SK-N-SH (cell line): ENCODE measurements around the gene RHOT2. TPM values are rescaled to one million over a fixed set of nuclear protein-coding genes. Genes with fewer than 3 reads are reported as not detected.

Experiments
- CTCF ChIA-PET: fragments of 300-600, 350-600 bp; formaldehyde crosslinking; extraction: SDS; loops from one replicate; lab custom pipeline; 2021; lab: Yijun Ruan, JAX
- POLR2A ChIA-PET: fragments of 350-600 bp; sonication (Branson Sonifier 250); formaldehyde crosslinking; extraction: SDS; loops from one replicate; lab custom pipeline; 2020; ENCODE audit warnings: antibody characterized with exemption, inconsistent platforms; lab: Yijun Ruan, JAX
- DNase-seq: peaks from one replicate; pipeline ENCODE4 v3.0.0; 2012
- H2AFZ ChIP-seq: fragments of 200-600 bp; sonication (generic); 2 replicates; pipeline ENCODE4 v1.8.1; 2016; ENCODE audit warnings: antibody characterized with exemption, mild to moderate bottlenecking, low read depth
- H3F3A ChIP-seq: fragments of 200-600 bp; sonication (generic); replicated peaks from 2 replicates; pipeline ENCODE3; 2016; ENCODE audit warnings: antibody characterized with exemption, mild to moderate bottlenecking; ENCODE audit not compliant: insufficient read depth
- H3K27ac ChIP-seq, 2 experiments: fragments of 200-500 bp in 1 of 2; fragments of 200-600 bp in 1 of 2; sonication (Bioruptor generic) in 1 of 2; sonication (generic), shearing (Covaris generic) in 1 of 2; 2 replicates each; pipeline versions ENCODE4 v1.5.1 to v1.6.1; 2014 to 2016; ENCODE audit warnings: low read depth in 2 of 2, inconsistent platforms in 1 of 2, low read length in 1 of 2, mild to moderate bottlenecking in 1 of 2, mixed read lengths in 1 of 2
- H3K27me3 ChIP-seq: fragments of 200-600 bp; sonication (generic), shearing (Covaris generic); 2 replicates; pipeline ENCODE4 v1.6.1; 2016; ENCODE audit warnings: mixed run types; ENCODE audit not compliant: insufficient read depth
- H3K36me3 ChIP-seq, 2 experiments: fragments of 200-500 bp in 1 of 2; fragments of 200-600 bp in 1 of 2; sonication (Bioruptor generic) in 1 of 2; sonication (generic) in 1 of 2; replicated peaks in 1 of 2; 2 replicates each; pipeline versions ENCODE3 to v1.5.1; 2014 to 2016; ENCODE audit warnings: low read length in 1 of 2, mild to moderate bottlenecking in 1 of 2; ENCODE audit not compliant: insufficient read depth in 2 of 2, control insufficient read depth in 1 of 2
- H3K4me1 ChIP-seq, 2 experiments: fragments of 200-500 bp in 1 of 2; fragments of 200-600 bp in 1 of 2; sonication (Bioruptor generic) in 1 of 2; sonication (generic), shearing (Covaris generic) in 1 of 2; 2 replicates each; pipeline versions ENCODE4 v1.5.1 to v1.6.1; 2014 to 2016; ENCODE audit warnings: low read depth in 1 of 2, low read length in 1 of 2, mixed run types in 1 of 2; ENCODE audit not compliant: insufficient read depth in 2 of 2, control insufficient read depth in 1 of 2
- H3K4me2 ChIP-seq: fragments of 200-600 bp; sonication (generic), shearing (Covaris generic); 2 replicates; pipeline ENCODE4 v1.6.1; 2017; ENCODE audit warnings: mixed run types
- H3K4me3 ChIP-seq, 2 experiments: fragments of 200-500 bp in 1 of 2; fragments of 200-600 bp in 1 of 2; sonication (Bioruptor generic) in 1 of 2; sonication (generic), shearing (Covaris generic) in 1 of 2; 2 replicates each; pipeline versions ENCODE4 v1.5.1 to v1.8.1; 2014 to 2016; ENCODE audit warnings: low read depth in 2 of 2, inconsistent platforms in 1 of 2, low read length in 1 of 2, mild to moderate bottlenecking in 1 of 2, mixed read lengths in 1 of 2, moderate library complexity in 1 of 2
- H3K79me2 ChIP-seq: fragments of 200-600 bp; sonication (generic); 2 replicates; pipeline ENCODE4 v1.8.1; 2017; ENCODE audit warnings: mild to moderate bottlenecking; ENCODE audit not compliant: insufficient read depth
- H3K9ac ChIP-seq: fragments of 200-600 bp; sonication (generic); 2 replicates; pipeline ENCODE4 v1.6.1; 2017; ENCODE audit warnings: mixed run types
- H3K9me2 ChIP-seq: fragments of 200-600 bp; sonication (generic); 2 replicates; pipeline ENCODE4 v1.6.1; 2017; ENCODE audit warnings: mixed run types
- H3K9me3 ChIP-seq: fragments of 200-600 bp; sonication (generic); 2 replicates; pipeline ENCODE4 v1.6.1; 2017; ENCODE audit warnings: mixed run types, mild to moderate bottlenecking, moderate library complexity
- H4K20me1 ChIP-seq: fragments of 200-600 bp; sonication (generic); 2 replicates; pipeline ENCODE4 v1.6.1; 2017; ENCODE audit warnings: mild to moderate bottlenecking, mixed run types; ENCODE audit not compliant: insufficient read depth
- CHD2 ChIP-seq: fragments of 150-350 bp; IDR thresholded peaks from 2 replicates; pipeline ENCODE4 v1.6.1; 2018; ENCODE audit warnings: low read length; ENCODE audit not compliant: partially characterized antibody
- ELF1 ChIP-seq: IDR thresholded peaks from 2 replicates; pipeline ENCODE4 v1.4.0; 2012
- EP300 ChIP-seq, 2 experiments: IDR thresholded peaks; 2 replicates each; pipeline versions ENCODE4 v1.4.0 to v1.6.1; 2012; ENCODE audit warnings: borderline replicate concordance in 1 of 2, low read depth in 1 of 2, low read length in 1 of 2
- EZH2phosphoT487 ChIP-seq: fragments of 200-600 bp; sonication (generic); IDR thresholded peaks from 2 replicates; pipeline ENCODE4 v1.6.1; 2017; ENCODE audit warnings: low read depth, mixed run types, mild to moderate bottlenecking, antibody characterized with exemption, moderate library complexity, borderline replicate concordance
- FOSL2 ChIP-seq: IDR thresholded peaks from 2 replicates; pipeline ENCODE4 v1.4.0; 2012; ENCODE audit warnings: low read depth, mild to moderate bottlenecking, moderate library complexity, borderline replicate concordance
- FOXJ3 ChIP-seq: sonication (generic); formaldehyde crosslinking; IDR thresholded peaks from 2 replicates; pipeline ENCODE4 v1.5.1; 2020; ENCODE audit warnings: mild to moderate bottlenecking, missing genetic modification reagents
- GABPA ChIP-seq: IDR thresholded peaks from 2 replicates; pipeline ENCODE4 v1.4.0; 2012; ENCODE audit warnings: low read depth, mild to moderate bottlenecking
- GATA2 ChIP-seq: sonication (generic); formaldehyde crosslinking; IDR thresholded peaks from 2 replicates; pipeline ENCODE4 v1.5.0; 2020; ENCODE audit warnings: mild to moderate bottlenecking, missing genetic modification reagents
- JUND ChIP-seq: IDR thresholded peaks from 2 replicates; pipeline ENCODE4 v1.4.0; 2012
- MAX ChIP-seq: IDR thresholded peaks from 2 replicates; pipeline ENCODE4 v1.4.0; 2012; ENCODE audit warnings: low read depth
- MEF2A ChIP-seq: IDR thresholded peaks from 2 replicates; pipeline ENCODE4 v1.4.0; 2012; ENCODE audit warnings: low read depth, borderline replicate concordance
- MXI1 ChIP-seq: IDR thresholded peaks from 2 replicates; pipeline ENCODE4 v1.6.1; 2012; ENCODE audit warnings: mild to moderate bottlenecking, low read depth, low read length, improper control_type of control experiment
- NFIC ChIP-seq: IDR thresholded peaks from 2 replicates; pipeline ENCODE4 v1.4.0; 2012; ENCODE audit warnings: borderline replicate concordance
- NRF1 ChIP-seq: IDR thresholded peaks from 2 replicates; pipeline ENCODE4 v1.6.1; 2012; ENCODE audit warnings: low read depth, mild to moderate bottlenecking, low read length
- PBX3 ChIP-seq: IDR thresholded peaks from 2 replicates; pipeline ENCODE4; 2012
- POLR2AphosphoS5 ChIP-seq: IDR thresholded peaks from 2 replicates; pipeline ENCODE4 v1.6.1; 2012; ENCODE audit warnings: low read depth, low read length
- RAD21 ChIP-seq: IDR thresholded peaks from 2 replicates; pipeline ENCODE4 v1.6.1; 2012; ENCODE audit warnings: mild to moderate bottlenecking, low read length
- RCOR1 ChIP-seq: fragments of 150-350 bp; IDR thresholded peaks from 2 replicates; pipeline ENCODE4 v1.6.1; 2017; ENCODE audit warnings: antibody characterized with exemption, low read length
- REST ChIP-seq: IDR thresholded peaks from 2 replicates; pipeline ENCODE4 v1.6.1; 2012; ENCODE audit warnings: mild to moderate bottlenecking, low read depth, low read length, moderate library complexity
- RXRA ChIP-seq: IDR thresholded peaks from 2 replicates; pipeline ENCODE4 v1.4.0; 2012; ENCODE audit warnings: low read depth, mild to moderate bottlenecking, borderline replicate concordance
- SIN3A ChIP-seq: IDR thresholded peaks from 2 replicates; pipeline ENCODE4 v1.6.1; 2012; ENCODE audit warnings: low read depth, mild to moderate bottlenecking, low read length, moderate library complexity, borderline replicate concordance
- TEAD4 ChIP-seq: IDR thresholded peaks from 2 replicates; pipeline ENCODE4 v1.4.0; 2012; ENCODE audit warnings: mild to moderate bottlenecking, borderline replicate concordance; ENCODE audit not compliant: insufficient read depth
- USF1 ChIP-seq: IDR thresholded peaks from 2 replicates; pipeline ENCODE4 v1.4.0; 2012; ENCODE audit warnings: low read depth, borderline replicate concordance
- USF2 ChIP-seq: fragments of 150-350 bp; IDR thresholded peaks from 2 replicates; pipeline ENCODE4 v1.6.1; 2017; ENCODE audit warnings: antibody characterized with exemption, low read length, low read depth, borderline replicate concordance
- YY1 ChIP-seq: IDR thresholded peaks from 2 replicates; pipeline ENCODE4 v1.4.0; 2012; ENCODE audit warnings: low read depth, mild to moderate bottlenecking
- WGBS: methylation state at CpG from one replicate; pipeline ENCODE4 v1.1.6; 2017; ENCODE audit warnings: low lambda C conversion rate; 5-methylcytosine and 5-hydroxymethylcytosine counted together
- polyA plus RNA-seq, 3 experiments: library from polyadenylated mRNA; depleted of rRNA; stranded (reverse); fragments of >200 nt; gene quantifications; 2 replicates each; pipeline ENCODE4 v1.2.3, GENCODE V29; 2012

The RHOT2 gene
- polyA plus RNA-seq, 1 of the 3 experiments (the other 2 are of a cell fraction) = 229 TPM

- Histone ChIP-seq H3K9me2 (no peaks in the 10 kb centered on the region), H3K9me3 (no peaks in the 10 kb centered on the region), H3K4me1 (peaks cover 8 to 45% of the 10 kb centered on the region in 2 experiments; a peak in 2 of 4 replicates), H3F3A (peaks cover 10% of the 10 kb centered on the region), H2AFZ (0 out of 2 replicates have a peak overlapping the region, but pooled peaks have one; percentile 82), H3K4me3 (peak overlapping the region; percentile 60 to 70), H3K36me3 (peaks cover 13 to 27% of the 10 kb centered on the region in 2 experiments), H3K4me2 (peak overlapping the region; percentile 96), H4K20me1 (peaks cover 23% of the 10 kb centered on the region), H3K27me3 (no peaks in the 10 kb centered on the region), H3K79me2 (peaks cover 34% of the 10 kb centered on the region), H3K27ac (peak overlapping the region; percentile 82 to 96), H3K9ac (peak overlapping the region; percentile 65; the same call in 1 of the 2 replicates)
- ChIA-PET POLR2A (interaction anchor here (0.6 to 1.7 kb wide), 12 partner anchors 10 to 43 kb away, joined by 3 to 10 read pairs (median 4); partner anchors contain the start of genes MCRIP2, METTL26, RHOT2 and WDR24), CTCF (interaction anchor here (0.5 to 3.8 kb wide), 6 partner anchors 11 to 41 kb away, joined by 3 to 20 read pairs (median 10); partner anchors contain the start of genes RHOT2 and WDR90)
- 4% methylated on average over 8 of the region's 52 CpGs for WGBS
- peak; percentile 91 for DNase-seq
- 0 out of 2 replicates have a peak, but pooled peaks have one; percentile 16 for TF ChIP-seq USF2
- no peak for TF ChIP-seq RXRA
- no peak for TF ChIP-seq JUND
- TF ChIP-seq SIN3A = no peak
- no peak for TF ChIP-seq NFIC
- TF ChIP-seq GABPA = no peak
- 0 out of 2 replicates have a peak, but pooled peaks have one; percentile 22 for TF ChIP-seq USF1
- no peak for TF ChIP-seq EP300 (IDR thresholded peaks at IDR 0.05; ENCODE audit: borderline replicate concordance in 1 of 2, low read depth in 1 of 2, low read length in 1 of 2)
- no peak for TF ChIP-seq ELF1
- TF ChIP-seq EZH2phosphoT487 = no peak
- TF ChIP-seq PBX3 = no peak
- TF ChIP-seq MXI1 = peak; percentile 74; the same call in 1 of the 2 replicates
- TF ChIP-seq GATA2 = no peak
- no peak for TF ChIP-seq FOSL2
- TF ChIP-seq RCOR1 = no peak
- TF ChIP-seq CHD2 = no peak
- TF ChIP-seq MAX = peak; percentile 21; the same call in 1 of the 2 replicates
- TF ChIP-seq NRF1 = no peak
- TF ChIP-seq MEF2A = no peak
- peak; percentile 34; the same call in 1 of the 2 replicates for TF ChIP-seq POLR2AphosphoS5
- TF ChIP-seq RAD21 = no peak
- TF ChIP-seq FOXJ3 (CRISPR knock-in tag) = 0 out of 2 replicates have a peak, but pooled peaks have one; percentile 44
- TF ChIP-seq YY1 = no peak
- no peak for TF ChIP-seq TEAD4
- no peak for TF ChIP-seq REST
Measured at GRCh38 chr16:678858-679813, 11.2 kb downstream of the RHOT2 start.
